ENCODE results near the gene PISD.

Gene PISD

GRCh38 chr22:31626427-31627150 is 35.4 kb downstream of the PISD start:
- no peak for DNase-seq (ENCODE audit: extremely low read depth in 1 of 2, low read depth in 1 of 2)

GRCh38 chr22:31625661-31626426 is 36.2 kb downstream of the PISD start:
- no peak for DNase-seq (ENCODE audit: extremely low read depth in 1 of 2, low read depth in 1 of 2)

DNA sequence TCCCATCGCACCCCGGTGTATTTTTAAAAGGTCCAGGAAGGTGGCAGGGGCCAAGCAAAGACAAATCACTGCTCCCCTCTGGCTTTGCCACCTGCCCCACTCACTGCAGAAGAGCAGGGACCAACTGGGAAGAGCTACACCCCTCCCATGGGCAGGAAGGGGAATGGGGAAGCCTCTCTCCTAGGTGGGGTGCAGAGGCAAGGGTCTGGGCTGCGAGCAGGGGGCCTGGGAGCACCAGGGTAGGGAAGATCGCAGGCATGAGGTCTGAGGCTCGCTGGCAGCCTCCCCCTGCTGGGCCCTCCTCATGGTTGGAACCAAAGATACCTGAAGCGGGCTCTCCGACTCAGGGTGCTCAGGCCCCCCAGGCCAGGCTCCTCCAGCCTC is 36.8 kb downstream of the PISD start:
- no peak for DNase-seq (ENCODE audit: extremely low read depth in 1 of 2, low read depth in 1 of 2)

DNA sequence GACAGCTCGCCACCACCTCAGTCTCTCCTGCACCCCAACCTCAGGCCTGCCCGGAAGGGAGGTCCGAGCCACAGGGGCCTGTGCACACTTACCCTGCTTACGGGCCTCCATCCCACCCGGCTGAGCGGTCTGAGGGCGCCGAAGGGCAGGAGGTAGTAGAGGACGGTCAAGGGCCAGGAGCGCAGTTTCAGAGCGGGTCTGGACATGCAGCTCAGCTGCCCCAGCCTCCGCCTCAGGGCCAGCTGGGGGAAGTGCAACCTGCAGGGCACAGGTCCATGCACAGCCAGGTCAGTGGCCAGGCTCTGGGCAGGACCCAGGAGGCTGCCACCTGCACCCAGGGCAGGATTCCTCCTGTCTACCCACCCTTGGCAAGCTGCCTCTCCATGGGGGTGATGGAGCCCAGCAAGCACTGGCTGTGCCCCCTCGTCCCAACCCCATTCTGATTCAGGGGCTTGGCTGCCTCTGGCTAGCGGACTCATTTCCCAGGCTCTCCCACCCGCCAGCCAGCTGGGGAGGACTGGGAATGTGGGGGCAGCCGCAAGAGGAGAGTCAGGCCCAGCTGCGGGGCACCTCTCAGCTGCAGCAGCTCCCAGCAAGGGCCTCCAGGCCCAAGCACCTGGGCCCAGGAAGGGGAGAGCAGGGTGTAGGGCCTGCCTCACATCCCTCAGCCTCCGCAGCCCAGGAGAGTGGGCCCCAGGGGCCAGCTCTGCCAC is 38.3 kb downstream of the PISD start:
- DNase-seq (ENCODE audit: extremely low read depth in 1 of 2, low read depth in 1 of 2), result no peak

DNA sequence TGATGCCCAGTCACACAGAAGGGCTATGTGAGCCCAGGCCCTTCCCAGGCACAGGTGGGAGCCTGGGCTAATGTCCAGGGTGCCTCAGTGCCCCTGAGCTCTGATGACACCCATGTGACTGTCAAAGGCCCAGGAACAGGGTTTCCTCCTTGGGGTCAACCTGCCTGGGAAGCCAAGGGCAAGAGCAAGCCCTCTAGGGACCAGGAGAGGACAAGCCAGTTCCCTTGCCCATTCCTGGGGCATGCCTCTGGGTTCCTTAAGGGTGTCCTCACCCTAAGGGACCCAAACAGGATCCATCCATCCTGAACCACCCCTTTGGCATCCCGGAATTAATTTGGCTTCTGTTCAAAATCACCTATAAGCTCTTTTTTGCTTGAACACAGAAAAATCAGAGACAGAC is 39.0 kb downstream of the PISD start:
- DNase-seq (ENCODE audit: extremely low read depth in 1 of 2, low read depth in 1 of 2), result no peak

DNA sequence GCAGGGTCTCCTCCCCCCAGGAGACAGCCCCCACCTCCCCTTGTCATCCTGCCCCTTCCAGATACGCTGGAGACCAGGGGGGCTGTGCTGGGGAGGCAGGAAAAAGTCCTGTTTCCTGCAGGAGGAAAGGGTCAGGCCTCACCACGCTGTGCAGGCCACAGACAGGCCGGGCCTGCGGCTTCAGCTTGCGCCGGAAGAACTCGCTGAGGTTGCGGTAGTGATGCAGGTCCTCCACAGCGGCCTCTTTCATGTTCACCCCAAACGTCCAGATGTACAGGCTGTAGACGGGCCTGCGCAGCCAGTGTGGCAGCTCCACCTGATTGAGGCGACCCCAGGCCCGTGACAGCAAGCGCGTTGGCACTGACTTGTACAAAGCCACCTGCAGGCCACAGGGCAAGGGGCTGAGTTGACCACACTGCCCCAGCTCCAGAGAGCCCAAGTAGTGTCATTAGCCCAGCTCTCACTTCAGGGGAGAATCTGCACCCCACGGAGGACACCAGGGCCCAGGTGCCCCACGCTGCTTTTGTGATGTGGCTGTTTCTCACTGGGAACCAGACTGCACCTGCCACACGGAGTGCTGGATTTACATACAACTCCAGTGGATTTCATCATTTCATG is 40.4 kb downstream of the PISD start:
- DNase-seq (ENCODE audit: extremely low read depth in 1 of 2, low read depth in 1 of 2), result no peak

DNA sequence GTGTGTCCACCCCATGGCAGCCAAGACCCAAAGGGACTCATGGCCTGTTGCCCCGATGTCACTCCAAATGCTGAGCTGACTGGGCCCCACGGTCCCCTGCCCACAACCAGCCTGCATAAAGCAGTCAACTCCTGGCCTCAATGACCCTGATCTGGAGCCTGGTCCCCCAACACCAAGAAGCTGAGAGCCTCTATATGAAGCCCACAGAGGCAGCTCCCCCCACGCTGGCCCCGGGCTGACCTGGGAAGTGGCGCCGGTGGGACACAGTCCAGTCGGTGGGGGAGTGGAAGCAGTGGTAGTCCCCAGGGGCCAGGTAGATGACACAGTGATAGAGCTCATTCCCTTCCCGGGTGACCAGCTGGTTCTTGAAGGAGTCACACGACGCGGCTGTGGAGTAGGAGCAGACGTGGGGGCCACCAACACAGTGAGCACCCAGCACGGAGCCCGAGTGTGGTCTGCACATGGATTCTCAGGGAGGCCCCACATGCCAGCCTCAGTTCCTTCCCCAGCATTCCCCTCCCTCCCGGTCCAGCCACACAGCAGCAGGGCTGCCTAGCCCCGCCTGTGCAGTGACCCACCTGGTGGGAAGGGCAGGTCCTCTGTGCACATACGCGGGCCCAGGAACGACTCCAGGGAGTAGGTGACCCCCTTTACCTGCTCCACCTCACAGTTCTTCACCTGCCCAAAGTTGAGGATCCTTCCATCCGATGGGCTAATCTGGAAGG is 41.1 kb downstream of the PISD start:
- DNase-seq (ENCODE audit: extremely low read depth in 1 of 2, low read depth in 1 of 2), result no peak

GRCh38 chr22:31619611-31620300 is 42.3 kb downstream of the PISD start:
- no peak for DNase-seq (ENCODE audit: extremely low read depth in 1 of 2, low read depth in 1 of 2)

DNA sequence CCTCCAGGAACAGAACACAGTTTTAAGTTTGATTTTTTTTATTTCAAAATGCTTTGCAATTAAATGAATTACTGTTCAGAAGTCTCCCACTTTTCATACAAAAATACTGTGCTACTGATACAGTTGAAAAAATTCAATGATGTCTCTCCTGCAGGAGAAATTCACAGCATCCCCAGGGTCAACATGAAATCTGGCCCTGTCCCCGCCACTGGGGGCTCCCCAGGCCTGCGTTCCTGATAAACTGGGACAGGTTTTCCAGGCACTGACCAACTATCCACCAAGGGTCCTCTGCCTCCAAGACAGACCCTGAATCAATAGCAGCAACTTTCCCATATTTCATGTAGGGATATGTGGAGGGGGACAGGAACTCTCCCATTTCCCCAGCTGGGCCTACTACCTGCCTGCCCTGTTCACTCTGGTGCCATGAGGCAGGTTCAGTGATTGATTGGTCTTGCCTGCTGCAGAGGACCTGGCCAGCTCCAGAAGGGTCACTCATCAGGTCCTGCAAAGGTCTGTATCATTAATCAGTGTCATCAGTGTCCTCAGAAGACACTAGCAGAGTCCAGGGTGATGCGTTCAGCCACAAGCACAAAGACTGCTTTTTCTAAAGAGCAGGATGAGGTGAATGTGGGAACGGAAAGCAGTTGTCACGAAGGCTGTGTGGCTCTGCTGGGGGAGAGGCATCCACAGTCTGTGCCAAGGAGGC is 43.4 kb downstream of the PISD start:
- no peak for DNase-seq (ENCODE audit: extremely low read depth in 1 of 2, low read depth in 1 of 2)

GRCh38 chr22:31618057-31618456 is 44.0 kb downstream of the PISD start:
- no peak for DNase-seq (ENCODE audit: extremely low read depth in 1 of 2, low read depth in 1 of 2)

DNA sequence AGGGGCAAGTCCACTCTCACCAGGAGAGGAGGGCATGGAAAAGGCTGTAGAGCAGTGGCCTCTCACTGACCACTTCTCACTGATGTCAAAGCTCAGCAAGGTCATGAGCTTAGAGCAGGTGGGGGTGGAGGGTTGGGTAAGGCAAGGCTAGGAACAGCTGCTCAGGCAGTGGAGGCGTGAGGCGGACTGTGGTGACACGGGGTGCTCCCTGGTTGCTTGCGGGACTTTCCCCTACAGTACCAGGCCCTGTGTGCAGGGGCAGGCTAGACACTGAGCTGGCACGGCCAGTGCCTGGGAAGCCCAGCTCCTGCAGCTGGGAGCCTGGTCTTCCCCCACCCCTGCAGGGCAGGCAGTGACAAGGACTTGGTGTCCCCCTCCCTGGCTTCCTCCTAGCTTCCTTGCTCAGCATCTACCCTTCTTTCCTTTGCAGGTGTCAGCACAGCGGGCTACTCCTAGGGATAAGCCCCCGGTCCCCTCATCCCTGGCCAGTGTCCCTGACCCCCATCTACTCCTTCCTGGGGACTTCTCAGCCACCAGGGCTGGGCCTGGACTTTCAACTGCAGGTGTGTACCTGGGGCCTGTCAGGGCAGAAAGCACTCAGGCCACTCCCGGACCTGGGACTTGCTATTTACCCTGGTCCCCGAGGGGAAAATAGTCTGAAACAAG is 45.6 kb downstream of the PISD start:
- DNase-seq (ENCODE audit: extremely low read depth in 1 of 2, low read depth in 1 of 2), result peak in 1 of 2 donors; percentile 42

- DNase-seq (ENCODE audit: extremely low read depth in 1 of 2, low read depth in 1 of 2), result no peak
Observed at GRCh38 chr22:31615940-31616314, 46.1 kb downstream of the PISD start.

DNA sequence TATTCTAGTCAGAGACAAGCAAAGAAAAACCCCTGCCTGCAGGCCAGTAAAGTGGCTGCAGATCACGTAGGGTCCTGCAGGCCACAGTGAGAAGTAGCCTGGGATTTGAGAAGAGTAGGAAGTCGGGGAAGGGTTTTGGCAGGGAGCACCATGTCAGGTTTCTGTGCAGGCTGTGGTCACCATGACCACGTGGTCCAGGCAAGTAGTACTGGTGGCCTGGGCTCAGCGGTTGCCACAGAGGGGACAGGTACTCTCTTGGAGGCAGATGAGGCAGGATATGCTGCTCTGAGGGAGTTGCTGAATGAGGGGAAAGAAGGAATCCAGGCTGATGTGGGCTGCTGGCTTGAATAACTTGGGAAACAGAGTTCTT is 46.5 kb downstream of the PISD start:
- DNase-seq (ENCODE audit: extremely low read depth in 1 of 2, low read depth in 1 of 2), result no peak

DNA sequence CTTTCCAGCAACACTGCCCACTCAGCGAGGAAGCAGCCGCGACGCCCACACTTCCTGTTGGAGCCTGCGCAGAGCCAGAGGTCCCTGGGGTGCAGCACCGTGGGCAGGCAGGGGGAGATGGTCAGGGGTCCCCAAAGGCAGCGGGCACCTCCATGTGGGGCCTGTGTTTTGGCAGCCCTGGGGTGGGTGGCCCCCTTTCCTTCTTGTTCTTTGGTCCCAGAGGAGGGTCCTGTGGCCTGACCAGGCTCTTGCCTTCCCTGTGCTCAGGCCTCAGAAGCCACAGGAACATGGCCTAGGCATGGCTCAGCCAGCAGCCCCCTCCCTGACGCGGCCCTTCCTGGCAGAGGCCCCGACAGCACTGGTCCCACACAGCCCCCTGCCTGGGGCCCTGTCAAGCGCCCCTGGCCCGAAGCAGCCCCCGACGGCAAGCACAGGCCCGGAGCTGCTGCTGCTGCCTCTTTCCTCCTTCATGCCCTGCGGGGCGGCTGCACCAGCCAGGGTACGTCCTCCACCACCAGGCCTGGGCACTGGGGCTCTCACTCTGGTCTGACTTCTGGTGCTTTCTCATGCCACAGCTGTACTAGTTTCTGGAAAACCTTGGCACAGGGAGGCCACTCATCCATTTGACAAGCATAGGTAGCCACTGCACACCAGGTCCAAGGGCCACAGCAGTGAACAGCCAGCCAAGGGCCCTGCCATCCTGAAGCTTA is 47.1 kb downstream of the PISD start:
- DNase-seq (ENCODE audit: extremely low read depth in 1 of 2, low read depth in 1 of 2), result no peak

DNA sequence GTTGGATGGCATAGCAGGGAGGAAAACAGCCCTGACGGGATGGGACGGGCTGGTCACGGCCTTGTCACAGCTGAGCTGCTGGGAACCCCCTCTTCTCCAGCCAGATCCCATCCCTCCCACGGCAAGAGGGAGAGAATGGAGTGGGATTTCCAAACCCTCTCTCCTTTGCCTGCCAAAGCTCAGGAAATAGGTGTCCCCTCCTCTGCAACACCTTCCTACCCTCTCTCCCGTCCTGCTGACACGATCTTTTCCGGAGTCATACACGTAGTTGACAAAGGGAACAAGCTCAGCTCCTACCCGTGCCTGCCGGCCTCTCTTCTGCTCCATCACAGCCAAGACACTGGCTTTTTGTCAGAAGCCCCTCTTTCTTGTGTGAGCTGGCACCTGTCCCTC is 48.1 kb downstream of the PISD start:
- no peak for DNase-seq (ENCODE audit: extremely low read depth in 1 of 2, low read depth in 1 of 2)

GRCh38 chr22:31613286-31613903 is 48.6 kb downstream of the PISD start:
- DNase-seq (ENCODE audit: extremely low read depth in 1 of 2, low read depth in 1 of 2), result no peak

- no peak for DNase-seq (ENCODE audit: extremely low read depth in 1 of 2, low read depth in 1 of 2)
Observed at GRCh38 chr22:31612891-31613285, 49.1 kb downstream of the PISD start.

Measured in stimulated activated CD8-positive, alpha-beta memory T cell treated with anti-CD3 and anti-CD28 coated beads, Interleukin-7, amount 100 ng/mL, for 48 hours (primary cell).